GM15510 (cell line): ENCODE results near the gene ALAD.

ENCODE experiments used
- POLR2A ChIP-seq: IDR thresholded peaks from 3 replicates; pipeline ENCODE4 v1.6.1; 2011; ENCODE audit warnings: borderline replicate concordance; ENCODE audit not compliant: insufficient read length; ENCODE audit errors: extremely low read depth

Gene ALAD

GRCh38 chr9:113337714-113338113 is 63.4 kb downstream of the ALAD start:
- TF ChIP-seq POLR2A: no peak
